Globus pallidus (tissue), 1 donor: ENCODE measurements around the gene CHKB.

Experiments used
- DNase-seq: peaks from one replicate; pipeline ENCODE4 v3.0.0-alpha.2; 2015; ENCODE audit warnings: low spot score

CHKB gene

GRCh38 chr22:50599816-50600455 lies 17.3 kb upstream of the CHKB start:
- DNase-seq: no peak

- no peak for DNase-seq
These were observed 14.4 kb upstream of the CHKB start for GRCh38 chr22:50597097-50597496.

- DNase-seq: no peak
These were observed 12.5 kb upstream of the CHKB start for GRCh38 chr22:50595189-50595588.

- DNase-seq: no peak
These were observed 4.8 kb upstream of the CHKB start for GRCh38 chr22:50587407-50587806.

- DNase-seq: no peak
These were observed 3.8 kb upstream of the CHKB start for GRCh38 chr22:50586416-50586815.

- no peak for DNase-seq
These were observed 3.1 kb upstream of the CHKB start for GRCh38 chr22:50585781-50586180.

GRCh38 chr22:50585238-50585637 lies 2.6 kb upstream of the CHKB start:
- DNase-seq: no peak

- no peak for DNase-seq
These were observed 1.8 kb upstream of the CHKB start for GRCh38 chr22:50584106-50585096.

- no peak for DNase-seq
These were observed 729 bp upstream of the CHKB start for GRCh38 chr22:50583294-50583861.

- DNase-seq: no peak
These were observed 628 bp downstream of the CHKB start for GRCh38 chr22:50581950-50582492.

GRCh38 chr22:50581031-50581949 lies 1.4 kb downstream of the CHKB start:
- DNase-seq: no peak

GRCh38 chr22:50579752-50580151 lies 2.9 kb downstream of the CHKB start:
- DNase-seq: no peak

- no peak for DNase-seq
These were observed 3.8 kb downstream of the CHKB start for GRCh38 chr22:50578776-50579310.

- DNase-seq: no peak
These were observed 4.5 kb downstream of the CHKB start, which contains the start of gene CPT1B for GRCh38 chr22:50577987-50578775. TSS of gene CPT1B (minus strand) at chr22:50578427. CDS start at chr22:50577915, 512 bp downstream.

- DNase-seq: no peak
These were observed 5.0 kb downstream of the CHKB start for GRCh38 chr22:50577697-50577986.

- no peak for DNase-seq
These were observed 5.6 kb downstream of the CHKB start for GRCh38 chr22:50576806-50577696.

- DNase-seq: no peak
These were observed 6.6 kb downstream of the CHKB start for GRCh38 chr22:50576070-50576469.

GRCh38 chr22:50575426-50575941 lies 7.2 kb downstream of the CHKB start:
- DNase-seq: no peak

- DNase-seq: no peak
These were observed 8.3 kb downstream of the CHKB start for GRCh38 chr22:50574383-50574755.
